OCI-LY7 (cell line): ENCODE measurements around the gene GNLY. TPM values are rescaled to one million over a fixed set of nuclear protein-coding genes. Genes with fewer than 3 reads are reported as not detected.

Experiments
- BruUV-seq: library from RNA; stranded (reverse); fragments of 400-500 nt; replicated peaks from 2 replicates; lab custom pipeline; 2021; lab: Mats Ljungman, UMichigan
- CTCF ChIA-PET: fragments of 300-600 bp; sonication (Branson Sonifier 250); formaldehyde crosslinking; loops from one replicate; lab custom pipeline; 2022; ENCODE audit warnings: antibody characterized with exemption; ENCODE audit not compliant: unreplicated experiment; lab: Charles Lee
- POLR2A ChIA-PET: fragments of 300-600 bp; sonication (Branson Sonifier 250); formaldehyde crosslinking; loops from one replicate; lab custom pipeline; 2022; ENCODE audit warnings: antibody characterized with exemption; lab: Charles Lee
- DNase-seq: peaks from one replicate; pipeline ENCODE4 v3.0.0-alpha.2; 2015; ENCODE audit warnings: low spot score
- H2AFZ ChIP-seq: fragments of 200-600 bp; sonication (generic), shearing (Covaris generic); 2 replicates; pipeline ENCODE4 v1.6.1; 2014; ENCODE audit warnings: mild to moderate bottlenecking, antibody characterized with exemption, low read length, moderate library complexity
- H3K27ac ChIP-seq: fragments of 200-600 bp; sonication (generic); 2 replicates; pipeline ENCODE4 v1.5.1; 2014; ENCODE audit warnings: mixed run types, low read depth, mild to moderate bottlenecking, moderate library complexity, low read length, inconsistent platforms; ENCODE audit not compliant: poor library complexity, severe bottlenecking
- H3K36me3 ChIP-seq: fragments of 200-600 bp; sonication (generic); 2 replicates; pipeline ENCODE4 v1.6.1; 2014; ENCODE audit warnings: mild to moderate bottlenecking, antibody characterized with exemption, low read length, moderate library complexity, mixed read lengths; ENCODE audit not compliant: insufficient read depth
- H3K4me1 ChIP-seq: fragments of 200-600 bp; sonication (generic); 2 replicates; pipeline ENCODE4 v1.5.1; 2014; ENCODE audit warnings: mild to moderate bottlenecking, low read length; ENCODE audit not compliant: insufficient read depth, poor library complexity, severe bottlenecking
- H3K4me2 ChIP-seq: fragments of 200-600 bp; sonication (generic); 2 replicates; pipeline ENCODE4 v1.6.1; 2014; ENCODE audit warnings: mild to moderate bottlenecking, low read length
- H3K4me3 ChIP-seq: fragments of 200-600 bp; sonication (generic); 2 replicates; pipeline ENCODE4 v1.5.1; 2014; ENCODE audit warnings: mild to moderate bottlenecking, low read depth, low read length; ENCODE audit not compliant: poor library complexity, severe bottlenecking
- H3K79me2 ChIP-seq: fragments of 200-600 bp; sonication (generic); 2 replicates; pipeline ENCODE4 v1.6.1; 2016; ENCODE audit warnings: low read depth, mild to moderate bottlenecking, low read length, moderate library complexity, mixed read lengths; ENCODE audit not compliant: insufficient read depth
- H3K9me2 ChIP-seq: fragments of 200-600 bp; sonication (generic); 2 replicates; pipeline ENCODE4 v1.6.1; 2016; ENCODE audit warnings: mild to moderate bottlenecking, low read length, mixed read lengths; ENCODE audit not compliant: insufficient read depth
- H3K9me3 ChIP-seq: fragments of 200-600 bp; sonication (generic); 2 replicates; pipeline ENCODE4 v1.6.1; 2014; ENCODE audit warnings: mild to moderate bottlenecking, mixed run types, low read length, mixed read lengths
- H4K20me1 ChIP-seq: fragments of 200-600 bp; sonication (generic); 2 replicates; pipeline ENCODE4 v1.6.1; 2014; ENCODE audit warnings: mild to moderate bottlenecking, antibody characterized with exemption, low read length, moderate library complexity, mixed read lengths; ENCODE audit not compliant: insufficient read depth
- CTCF ChIP-seq: fragments of 200-600 bp; sonication (generic); conservative IDR thresholded peaks from 2 replicates; pipeline ENCODE4 v1.5.1; 2014; ENCODE audit warnings: mild to moderate bottlenecking, antibody characterized with exemption, low read length, moderate library complexity, mixed read lengths
- EZH2phosphoT487 ChIP-seq: fragments of 200-600 bp; sonication (generic); IDR thresholded peaks from 2 replicates; pipeline ENCODE4 v1.6.1; 2018; ENCODE audit warnings: low read depth, borderline replicate concordance, mild to moderate bottlenecking, mixed run types, antibody characterized with exemption, low read length, moderate library complexity, mixed read lengths
- intact Hi-C: fragments of 100-400 bp; cut with micrococcal nuclease; formaldehyde crosslinking; loops from one replicate; pipeline ENCODE4 v1.10.0; 2022; ENCODE audit not compliant: unreplicated experiment
- total RNA-seq, 2 experiments: library from RNA; depleted of rRNA in 1 of 2; stranded (reverse); fragments of >200 nt in 1 of 2; shearing (Covaris generic) in 1 of 2; gene quantifications; 2 replicates each; pipeline ENCODE4 v1.2.3, GENCODE V29; 2014 to 2022

The GNLY gene
- total RNA-seq, 2 experiments from 2014 or later: not detected

GRCh38 chr2:85678377-85678776 is 15.8 kb upstream of the GNLY start:
- H3K9me2 ChIP-seq: no peaks in the 10 kb centered on the region
- no peak overlapping the region for H3K4me3 ChIP-seq
- H3K9me3 ChIP-seq: no peaks in the 10 kb centered on the region
- ChIA-PET CTCF (no interaction called here), POLR2A (no interaction called here)
- H3K4me2 ChIP-seq: no peak overlapping the region
- H2AFZ ChIP-seq: no peak overlapping the region
- H4K20me1 ChIP-seq: no peaks in the 10 kb centered on the region
- intact Hi-C loops: loop anchor here (2.0 kb wide), 1 partner anchor 28 kb away; no protein-coding TSS in a partner anchor
- H3K36me3 ChIP-seq: no peaks in the 10 kb centered on the region
- no TSS peak for BruUV-seq
- H3K79me2 ChIP-seq: no peaks in the 10 kb centered on the region
- no peaks in the 10 kb centered on the region for H3K4me1 ChIP-seq
- no peak overlapping the region for H3K27ac ChIP-seq
- DNase-seq: no peak
- no peak for TF ChIP-seq EZH2phosphoT487
- TF ChIP-seq CTCF: no peak

- TF ChIP-seq CTCF (peak; percentile 88), EZH2phosphoT487 (no peak)
- CTCF ChIA-PET: interaction anchor here (0.7 kb wide), 1 partner anchor 302 kb away, joined by 8 read pairs; no protein-coding TSS in a partner anchor
- Histone ChIP-seq H3K9me2 (no peaks in the 10 kb centered on the region), H4K20me1 (no peaks in the 10 kb centered on the region), H3K4me1 (no peaks in the 10 kb centered on the region), H3K27ac (no peak overlapping the region), H3K4me2 (no peak overlapping the region), H3K9me3 (no peaks in the 10 kb centered on the region), H2AFZ (no peak overlapping the region), H3K36me3 (no peaks in the 10 kb centered on the region), H3K4me3 (no peak overlapping the region), H3K79me2 (no peaks in the 10 kb centered on the region)
- intact Hi-C loops: loop anchor here (2.0 kb wide), 1 partner anchor 28 kb away; no protein-coding TSS in a partner anchor
- BruUV-seq: no TSS peak
- peak; percentile 30 for DNase-seq
- POLR2A ChIA-PET: no interaction called here
These were observed 15.1 kb upstream of the GNLY start for GRCh38 chr2:85678794-85679672.
